BE2C (cell line): ENCODE data around the gene RLIM.

Experiments used
- DNase-seq: peaks from one replicate; pipeline ENCODE4 v3.0.0-alpha.2; 2020
- H3K27me3 ChIP-seq: fragments of 250-450 bp; sonication (Bioruptor Pico); 2 replicates; pipeline ENCODE4 v1.5.1; 2020; ENCODE audit warnings: mild to moderate bottlenecking
- H3K36me3 ChIP-seq: fragments of 250-450 bp; sonication (Bioruptor Pico); 2 replicates; pipeline ENCODE4 v1.5.1; 2020; ENCODE audit warnings: mild to moderate bottlenecking
- H3K4me1 ChIP-seq: fragments of 250-450 bp; sonication (Bioruptor Pico); 2 replicates; pipeline ENCODE4 v1.5.1; 2020
- H3K4me3 ChIP-seq: 2 replicates; pipeline ENCODE4 v1.5.1; 2011; ENCODE audit warnings: low read depth, low read length
- H3K9me3 ChIP-seq: fragments of 250-450 bp; sonication (Bioruptor Pico); 2 replicates; pipeline ENCODE4 v1.5.1; 2020
- CTCF ChIP-seq: IDR thresholded peaks from 2 replicates; pipeline ENCODE4 v1.5.1; 2012; ENCODE audit warnings: mild to moderate bottlenecking, low read depth, low read length

Gene RLIM

DNA sequence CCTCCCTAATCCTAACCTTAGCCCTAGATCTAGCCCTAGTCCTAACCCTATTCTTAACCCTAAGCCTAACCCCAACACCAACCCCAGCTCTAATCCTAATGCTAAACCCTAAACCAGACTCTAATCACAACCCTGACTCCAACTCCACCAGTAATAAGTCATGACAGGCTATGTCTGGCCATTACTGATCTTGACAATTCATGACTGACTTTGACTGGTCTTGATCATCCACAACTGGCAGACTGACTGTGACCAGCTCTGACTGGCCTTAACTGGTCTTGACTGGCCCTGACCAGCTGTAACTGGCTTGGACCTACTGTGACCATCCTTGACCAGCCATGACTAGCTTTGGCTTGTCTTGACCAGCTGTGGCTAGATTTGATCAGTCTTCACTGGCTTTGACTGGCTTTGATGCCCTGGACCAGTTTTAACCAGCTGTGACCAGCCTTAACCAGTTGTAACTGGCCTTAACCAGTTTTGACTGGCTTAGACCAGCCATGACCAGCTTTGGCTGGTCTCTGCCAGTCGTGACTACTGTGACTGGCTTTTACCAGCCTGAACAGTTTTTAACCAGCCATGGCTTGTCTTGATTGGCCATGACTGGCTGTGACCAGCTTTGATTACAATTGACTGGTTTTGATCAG is 68.4 kb downstream of the RLIM start:
- Histone ChIP-seq H3K4me3 (no peak overlapping the region), H3K27me3 (no peaks in the 10 kb centered on the region), H3K4me1 (no peaks in the 10 kb centered on the region), H3K9me3 (no peaks in the 10 kb centered on the region), H3K36me3 (no peaks in the 10 kb centered on the region)
- no peak for DNase-seq
- TF ChIP-seq CTCF = no peak

GRCh38 chrX:74540635-74541249 is 73.7 kb downstream of the RLIM start:
- no peaks in the 10 kb centered on the region for H3K4me1 ChIP-seq
- no peaks in the 10 kb centered on the region for H3K9me3 ChIP-seq
- TF ChIP-seq CTCF = no peak
- DNase-seq = no peak
- H3K36me3 ChIP-seq = no peaks in the 10 kb centered on the region
- no peak overlapping the region for H3K4me3 ChIP-seq
- H3K27me3 ChIP-seq = no peaks in the 10 kb centered on the region

DNA sequence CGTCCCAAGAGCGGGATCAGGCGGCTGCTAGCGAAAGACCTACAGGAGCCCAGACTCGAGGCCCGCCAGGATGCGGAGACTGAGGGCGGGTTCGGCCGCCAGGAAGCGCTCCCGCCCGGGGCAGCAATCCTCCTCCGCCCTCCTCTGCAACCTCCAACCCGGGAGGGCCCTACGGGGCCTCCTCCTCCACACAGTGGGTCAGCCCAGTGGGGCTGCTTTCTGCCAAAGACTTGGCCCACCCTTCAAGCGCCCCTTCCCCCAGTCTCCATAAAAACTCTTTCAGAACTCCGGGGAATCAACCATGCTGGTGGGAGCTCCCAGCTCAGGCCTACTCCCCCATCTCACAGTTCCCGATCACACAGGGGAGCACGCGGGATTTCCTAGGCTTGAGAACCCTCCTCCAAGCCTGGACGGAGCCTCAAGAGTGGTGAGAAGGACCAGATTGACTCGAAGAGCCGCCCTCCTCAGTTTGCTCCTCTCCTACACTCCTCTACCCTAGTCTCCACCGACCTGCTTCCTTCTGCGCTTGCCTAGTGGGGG is 77.5 kb downstream of the RLIM start:
- Histone ChIP-seq H3K4me1 (no peaks in the 10 kb centered on the region), H3K9me3 (no peaks in the 10 kb centered on the region), H3K36me3 (no peaks in the 10 kb centered on the region), H3K27me3 (no peaks in the 10 kb centered on the region), H3K4me3 (peak overlapping the region; percentile 53)
- DNase-seq = no peak
- no peak for TF ChIP-seq CTCF

- no peaks in the 10 kb centered on the region for H3K9me3 ChIP-seq
- H3K27me3 ChIP-seq = no peaks in the 10 kb centered on the region
- TF ChIP-seq CTCF = no peak; the same call in 1 of the 2 replicates
- no peaks in the 10 kb centered on the region for H3K36me3 ChIP-seq
- H3K4me1 ChIP-seq = no peaks in the 10 kb centered on the region
- H3K4me3 ChIP-seq = peak overlapping the region; percentile 53
- DNase-seq = peak; percentile 72
Observed at GRCh38 chrX:74536152-74536831, 78.1 kb downstream of the RLIM start.

GRCh38 chrX:74535408-74536151 is 78.8 kb downstream of the RLIM start:
- Histone ChIP-seq H3K4me3 (peak overlapping the region; percentile 53), H3K9me3 (no peaks in the 10 kb centered on the region), H3K27me3 (no peaks in the 10 kb centered on the region), H3K4me1 (no peaks in the 10 kb centered on the region), H3K36me3 (no peaks in the 10 kb centered on the region)
- DNase-seq = peak; percentile 8
- TF ChIP-seq CTCF = peak; percentile 50
